Measurements from ENCODE around the gene THUMPD3.

THUMPD3 gene

GRCh38 chr3:9361691-9362388 is 1.0 kb upstream of the THUMPD3 start:
- no peak for DNase-seq

DNA sequence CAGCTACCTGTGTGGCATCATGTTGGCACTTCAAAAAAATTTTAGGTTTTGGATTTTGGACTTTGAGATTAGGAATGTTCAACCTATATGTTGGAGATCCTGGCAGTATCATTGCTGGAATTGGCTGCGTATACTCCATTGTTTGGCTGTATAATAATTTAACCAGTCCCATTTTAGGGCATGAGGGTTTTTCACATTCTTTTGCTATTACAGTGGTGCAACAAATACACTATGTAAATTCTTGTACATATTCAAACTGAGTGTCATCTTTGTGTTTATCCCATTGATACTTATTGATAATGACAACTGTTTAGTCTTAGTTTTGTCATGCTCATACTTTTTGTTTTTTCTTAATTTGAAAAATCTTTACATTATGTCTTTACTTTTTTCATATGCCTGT is 6.7 kb downstream of the THUMPD3 start:
- no peak for DNase-seq

GRCh38 chr3:9373465-9373864 is 10.6 kb downstream of the THUMPD3 start:
- DNase-seq = no peak

GRCh38 chr3:9377981-9378380 is 15.1 kb downstream of the THUMPD3 start:
- DNase-seq = no peak

DNA sequence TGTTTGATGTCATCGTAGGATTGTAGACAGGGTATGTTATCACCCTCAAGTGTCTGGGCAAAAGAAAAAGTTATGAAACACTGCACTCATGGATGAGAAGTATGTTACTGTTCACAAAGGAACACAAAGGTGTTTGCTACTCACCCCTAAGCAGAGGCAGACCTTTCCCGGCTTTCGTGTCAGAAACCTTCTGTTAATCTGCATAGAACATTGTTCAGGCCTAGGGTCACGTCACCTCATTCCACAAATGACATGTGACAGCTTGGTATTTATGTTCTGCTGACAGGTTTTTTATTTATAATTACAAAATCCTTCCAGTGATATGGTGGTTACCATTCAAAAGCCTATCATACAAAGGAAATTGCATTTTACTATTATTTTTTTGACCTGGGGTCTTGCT is 16.5 kb downstream of the THUMPD3 start:
- DNase-seq = no peak

- no peak for DNase-seq
Measured at GRCh38 chr3:9380014-9380413, 17.2 kb downstream of the THUMPD3 start.

DNA sequence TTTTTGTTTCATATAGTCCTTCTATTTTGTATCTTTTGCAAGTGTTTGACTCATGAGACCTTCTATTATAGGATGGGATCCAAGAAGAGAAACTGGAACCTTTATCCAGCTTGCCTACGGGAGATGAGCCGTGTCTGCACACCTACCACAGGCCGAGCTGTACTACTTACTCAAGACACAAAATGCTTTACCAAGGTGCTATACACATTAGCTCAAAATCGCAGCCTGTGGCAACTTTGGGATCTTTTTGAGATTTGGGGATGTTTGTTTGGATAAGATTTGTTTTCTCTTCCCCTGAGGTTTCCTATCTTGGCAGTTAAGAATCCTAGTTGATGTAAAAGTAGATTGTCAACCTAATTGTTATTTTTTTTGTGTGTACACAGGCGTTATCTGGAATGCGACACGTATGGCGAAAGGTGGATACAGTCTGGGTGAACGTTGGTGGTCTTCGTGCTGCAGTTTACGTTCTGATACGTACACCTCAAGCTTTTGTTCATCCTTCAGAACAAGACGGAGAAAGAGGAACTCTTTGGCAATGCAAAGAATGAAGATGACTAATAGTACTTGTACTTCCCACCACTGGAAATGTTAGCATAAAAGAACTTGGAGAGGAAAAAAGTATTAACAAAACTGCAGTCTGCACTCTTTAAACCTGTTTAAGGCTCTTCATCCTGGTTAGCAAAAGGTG is 21.4 kb downstream of the THUMPD3 start:
- DNase-seq = no peak

GRCh38 chr3:9385187-9386077 is 22.6 kb downstream of the THUMPD3 start:
- DNase-seq = no peak

DNA sequence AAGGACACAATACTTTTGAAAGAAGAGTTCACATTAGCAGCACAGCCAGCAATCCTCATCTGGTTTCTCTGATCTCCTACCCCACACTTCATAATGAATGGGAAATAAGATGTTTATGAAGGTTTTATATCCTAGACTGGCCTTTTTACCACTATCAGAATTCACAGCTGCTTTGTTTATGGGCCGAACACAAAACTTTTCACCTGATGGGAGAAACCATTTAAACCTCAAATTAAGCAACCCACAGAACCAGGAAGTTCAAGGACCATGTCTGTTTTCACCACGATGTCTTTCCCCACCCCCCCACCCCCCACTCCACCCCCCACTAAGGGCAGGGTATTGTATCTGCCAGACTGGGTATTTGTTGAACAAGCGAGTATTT is 23.2 kb downstream of the THUMPD3 start:
- DNase-seq = no peak

DNA sequence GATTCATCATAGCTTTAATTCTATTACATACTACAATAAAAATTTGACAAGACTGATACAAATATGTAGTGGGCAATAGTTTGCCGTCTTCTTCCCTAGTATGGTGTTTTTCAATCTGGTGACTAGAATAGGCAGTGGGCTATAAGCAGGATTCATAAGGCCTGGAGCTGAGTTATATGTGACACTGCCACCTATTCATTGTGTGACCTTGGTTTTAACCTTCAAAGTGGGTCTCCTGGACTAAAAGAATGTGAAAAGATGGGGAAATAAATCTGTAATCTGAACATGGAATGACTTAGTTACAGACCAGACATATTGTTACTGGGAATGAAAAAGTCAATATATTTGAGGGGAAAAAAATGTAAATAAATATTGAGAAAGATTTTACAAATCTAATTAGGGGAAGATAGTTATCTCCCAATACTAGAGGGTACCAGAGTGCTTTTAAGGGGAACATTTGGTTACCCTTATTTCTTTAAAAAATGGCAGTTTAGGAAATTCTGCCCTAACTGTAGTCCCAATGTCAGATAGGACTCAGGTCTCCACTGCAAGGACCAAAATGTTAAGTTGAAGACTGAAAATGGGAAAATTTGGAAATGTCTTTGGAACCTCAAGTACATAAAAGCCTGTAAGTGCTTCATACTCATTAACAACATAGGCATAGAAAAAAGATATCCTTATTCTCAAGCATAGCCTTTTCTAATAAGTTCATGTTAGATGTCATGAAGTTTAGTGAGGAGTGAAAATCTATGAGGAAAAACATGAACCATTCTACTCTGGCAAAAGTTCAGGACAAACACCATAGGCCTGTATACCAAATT is 23.9 kb downstream of the THUMPD3 start:
- no peak for DNase-seq

- DNase-seq = no peak
Measured at GRCh38 chr3:9387322-9387655, 24.4 kb downstream of the THUMPD3 start.

- DNase-seq = no peak
Measured at GRCh38 chr3:9388142-9388541, 25.3 kb downstream of the THUMPD3 start.

DNA sequence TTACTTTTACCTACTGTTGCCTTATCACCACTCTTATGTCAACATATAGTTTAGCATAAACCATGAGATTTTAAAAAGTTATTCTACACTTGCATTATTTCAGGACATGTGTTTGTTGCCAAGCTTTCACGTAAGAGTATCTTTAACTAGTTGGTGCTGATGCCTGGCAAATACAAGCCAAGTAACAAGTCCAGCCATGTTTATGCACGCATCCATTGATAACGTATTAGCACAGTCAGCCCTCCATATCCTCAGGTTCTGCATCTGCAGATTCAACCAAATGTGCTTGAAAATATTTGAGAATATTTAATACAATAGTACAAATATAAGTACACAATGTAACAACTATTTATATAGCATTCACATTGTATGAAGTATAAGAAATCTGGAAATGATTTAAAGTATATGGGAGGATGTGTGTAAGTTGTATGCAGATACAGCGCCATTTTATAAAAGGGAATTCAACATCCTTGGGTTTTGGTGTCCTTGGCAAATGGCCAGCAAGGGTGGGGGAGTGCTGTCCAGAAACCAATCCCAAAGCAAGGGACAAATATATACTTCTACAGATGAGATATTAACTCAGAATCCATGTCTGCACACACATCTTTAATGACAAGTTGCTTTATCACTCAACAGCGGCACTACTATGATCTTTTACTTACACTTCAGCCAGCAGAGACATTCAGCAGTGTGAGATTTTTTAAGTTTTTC is 25.9 kb downstream of the THUMPD3 start:
- no peak for DNase-seq

DNA sequence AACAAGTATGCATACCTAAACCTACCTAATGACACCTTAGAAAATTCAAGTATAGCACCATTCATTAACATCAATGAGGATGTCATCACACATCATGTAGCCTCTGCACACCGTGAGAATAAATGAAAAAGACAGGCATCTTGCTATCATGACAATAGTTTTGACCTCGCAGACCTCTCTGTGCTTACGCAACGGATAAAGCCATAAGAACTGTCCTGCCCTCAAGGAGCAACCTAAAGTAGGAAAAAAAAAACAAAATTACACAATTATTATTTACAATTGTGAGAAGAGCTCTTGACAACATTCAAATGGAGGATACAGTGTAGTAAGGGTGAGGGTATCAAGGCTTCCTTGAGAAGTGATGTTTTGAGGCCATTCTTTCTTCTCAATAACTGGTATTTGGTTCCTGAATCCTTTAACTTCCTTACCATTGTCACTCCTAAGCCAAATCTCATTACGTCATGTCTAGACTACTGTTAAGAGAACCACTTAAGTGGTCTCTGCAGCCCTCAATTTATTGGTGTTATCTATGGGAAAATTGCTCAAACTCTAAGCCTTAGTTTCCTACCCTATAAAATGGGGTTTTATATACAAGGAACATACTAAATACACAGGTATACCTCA is 27.5 kb downstream of the THUMPD3 start:
- DNase-seq = no peak

GRCh38 chr3:9392041-9392440 is 29.2 kb downstream of the THUMPD3 start:
- no peak for DNase-seq

DNA sequence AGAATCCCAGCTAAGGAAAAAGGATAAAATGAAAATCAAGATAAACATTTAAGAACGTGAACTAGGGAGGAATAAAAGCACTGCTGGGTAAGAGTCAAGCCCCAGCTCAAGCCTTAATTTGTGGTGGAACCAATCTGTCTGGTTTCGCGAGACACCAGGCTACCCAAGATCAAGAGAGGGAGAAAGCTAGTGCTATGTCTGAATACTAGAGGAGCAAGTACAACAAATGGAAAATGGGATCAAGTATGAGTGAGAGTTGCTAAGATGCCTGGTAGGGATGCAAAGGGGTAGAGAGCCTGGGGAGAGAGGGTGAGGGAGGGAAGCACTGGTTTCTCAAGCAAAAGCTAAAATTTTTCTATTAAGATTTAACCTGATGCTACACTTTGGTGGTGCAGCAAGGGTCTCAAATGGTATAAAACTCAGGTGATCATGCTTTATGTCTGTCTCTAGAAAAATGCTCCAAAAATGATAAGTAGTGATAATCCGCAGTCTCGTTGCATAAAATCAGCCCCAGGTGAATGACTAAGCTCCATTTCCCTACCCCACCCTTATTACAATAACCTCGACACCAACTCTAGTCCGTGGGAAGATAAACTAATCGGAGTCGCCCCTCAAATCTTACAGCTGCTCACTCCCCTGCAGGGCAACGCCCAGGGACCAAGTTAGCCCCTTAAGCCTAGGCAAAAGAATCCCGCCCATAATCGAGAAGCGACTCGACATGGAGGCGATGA is 32.9 kb downstream of the THUMPD3 start:
- no peak for DNase-seq

GRCh38 chr3:9396301-9396631 is 33.4 kb downstream of the THUMPD3 start:
- DNase-seq = peak; percentile 93

GRCh38 chr3:9396632-9397331 is 33.9 kb downstream of the THUMPD3 start:
- DNase-seq = peak; percentile 99

GRCh38 chr3:9397332-9397905 is 34.6 kb downstream of the THUMPD3 start, which contains the start of gene SETD5:
SETD5 (plus strand) TSS chr3:9397615; CDS start chr3:9428939, 31,324 bp downstream.
- peak; percentile 99 for DNase-seq

Data from activated CD4-positive, alpha-beta T cell treated with anti-CD3 and anti-CD28 coated beads, Interleukin-2, amount 50 U/mL, for 16 hours (primary cell).